NCI-H1105 treated with DMSO at 0.1 percent for 48 hours (cell line): ENCODE data around the gene ZSCAN26.

Source experiments
- DNase-seq: peaks from one replicate; lab custom pipeline; 2025; lab: John Stamatoyannopoulos, UW

ZSCAN26 gene

DNA sequence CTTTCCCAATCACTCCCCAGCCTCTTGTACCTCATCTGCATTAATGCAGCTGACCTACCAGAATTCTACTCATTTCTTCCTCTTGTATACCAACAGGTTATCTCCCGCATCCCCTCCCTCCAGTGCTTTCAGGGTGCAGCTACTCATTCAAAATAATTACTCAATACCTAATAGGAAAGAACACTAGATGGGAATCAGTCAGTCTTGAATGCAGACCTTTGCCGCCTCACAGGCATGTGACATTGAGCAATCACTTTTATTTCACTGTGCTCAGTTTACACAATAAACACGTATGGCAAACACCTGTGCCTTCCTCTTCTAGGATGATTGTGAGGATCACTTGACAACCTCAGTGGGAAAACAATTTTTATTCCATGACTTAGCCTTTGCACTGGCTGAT is 55.7 kb downstream of the ZSCAN26 start:
- DNase-seq: no peak

DNA sequence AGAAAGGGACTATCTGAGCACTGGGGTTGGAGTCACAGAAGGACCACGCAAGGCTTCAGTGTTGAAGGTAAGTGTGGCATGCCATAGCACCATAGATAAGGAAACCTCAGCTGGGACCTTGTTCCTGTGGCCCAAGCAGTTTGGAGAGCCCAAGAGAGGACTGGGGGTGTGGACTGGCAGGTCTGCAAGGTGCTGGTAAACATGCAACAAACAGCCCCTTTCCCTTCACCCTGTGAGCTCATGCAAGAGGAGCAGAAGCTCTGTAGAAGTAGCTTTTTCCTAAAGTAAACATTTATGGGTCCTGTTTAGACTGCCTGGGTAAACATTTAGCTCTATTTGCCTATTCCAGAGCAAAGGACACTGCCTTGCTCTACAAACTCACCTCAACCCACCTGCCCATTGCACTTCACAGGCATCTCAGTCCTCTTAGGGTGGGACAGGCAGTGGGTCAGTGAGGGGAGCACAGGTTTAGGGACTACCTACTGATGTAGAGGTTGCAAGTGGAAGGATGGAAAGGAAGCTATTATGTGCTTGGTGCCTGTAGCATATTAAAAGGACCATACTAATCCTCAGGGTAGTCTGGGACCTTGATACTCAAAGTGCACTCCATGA is 57.0 kb downstream of the ZSCAN26 start:
- DNase-seq: no peak

DNA sequence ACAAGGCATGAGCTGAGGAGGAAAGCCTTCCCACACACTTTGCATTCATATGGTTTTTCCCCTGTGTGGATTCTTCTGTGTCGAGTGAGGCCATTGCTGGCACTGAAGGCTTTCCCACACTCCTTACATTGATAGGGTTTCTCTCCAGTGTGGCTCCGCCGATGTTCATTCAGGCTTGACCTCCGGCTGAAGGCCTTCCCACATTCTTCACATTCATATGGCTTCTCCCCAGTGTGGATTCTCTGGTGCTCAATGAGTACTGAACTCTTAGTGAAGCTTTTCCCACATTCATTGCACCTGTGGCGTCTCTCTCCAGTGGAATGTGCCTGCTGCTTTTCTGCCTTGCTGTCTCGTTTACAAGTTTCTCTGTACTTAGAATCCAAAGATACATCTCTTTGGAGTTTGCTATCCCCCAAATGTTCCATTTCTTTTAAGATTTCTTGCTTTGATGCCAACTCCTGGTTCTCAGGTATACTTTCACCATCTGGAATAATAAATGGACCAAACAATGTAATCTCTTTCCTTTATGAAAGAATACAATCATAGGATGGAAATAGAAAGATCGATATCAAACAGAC is 59.5 kb downstream of the ZSCAN26 start:
- DNase-seq: no peak
